PC-3 (cell line): ENCODE data around the gene PTPRN2. TPM values are rescaled to one million over a fixed set of nuclear protein-coding genes. Genes with fewer than 3 reads are reported as not detected.

Source experiments
- ATAC-seq: fragments of 200-7000 bp; cut with Tn5 transposase; 2 replicates; pipeline ENCODE4 v1.9.1; 2020; ENCODE audit warnings: mild to moderate bottlenecking, moderate library complexity
- BruUV-seq: library from RNA; stranded (reverse); fragments of 400-500 nt; replicated peaks from 2 replicates; lab custom pipeline; 2021; lab: Mats Ljungman, UMichigan
- CTCF ChIA-PET: fragments of 300-600 bp; sonication (Branson Sonifier 250); formaldehyde crosslinking; loops from one replicate; lab custom pipeline; 2022; ENCODE audit warnings: antibody characterized with exemption; lab: Charles Lee
- POLR2A ChIA-PET: fragments of 300-600 bp; sonication (Branson Sonifier 250); formaldehyde crosslinking; loops from one replicate; lab custom pipeline; 2022; ENCODE audit warnings: antibody characterized with exemption; ENCODE audit not compliant: unreplicated experiment; lab: Charles Lee
- DNase-seq: peaks from one replicate; pipeline ENCODE4 v3.0.0-alpha.2; 2015
- H2AFZ ChIP-seq: fragments of 300-600 bp; sonication (generic); 2 replicates; pipeline ENCODE4 v1.6.0; 2016; ENCODE audit warnings: antibody characterized with exemption, low read length
- H3F3A ChIP-seq: fragments of 300-600 bp; sonication (generic); one replicate; pipeline ENCODE4 v1.6.0; 2017; ENCODE audit warnings: antibody characterized with exemption, low read length, control low read depth, mild to moderate bottlenecking; ENCODE audit not compliant: unreplicated experiment
- H3K27ac ChIP-seq: fragments of 300-600 bp; sonication (generic); 2 replicates; pipeline ENCODE4 v1.5.1; 2016; ENCODE audit warnings: mild to moderate bottlenecking, low read length
- H3K27me3 ChIP-seq: fragments of 300-600 bp; sonication (generic); 2 replicates; pipeline ENCODE4 v1.6.1; 2016; ENCODE audit warnings: low read length, mixed read lengths
- H3K36me3 ChIP-seq: fragments of 300-600 bp; sonication (generic); 2 replicates; pipeline ENCODE4 v1.6.1; 2016; ENCODE audit warnings: low read depth, mixed run types, low read length, mixed read lengths
- H3K4me1 ChIP-seq: fragments of 300-600 bp; sonication (generic); 2 replicates; pipeline ENCODE4 v1.5.1; 2016; ENCODE audit warnings: low read length; ENCODE audit not compliant: insufficient read depth
- H3K4me2 ChIP-seq: fragments of 300-600 bp; sonication (generic); 2 replicates; pipeline ENCODE4 v1.6.0; 2016; ENCODE audit warnings: low read length
- H3K4me3 ChIP-seq: fragments of 300-600 bp; sonication (generic); 2 replicates; pipeline ENCODE4 v1.5.1; 2016; ENCODE audit warnings: mild to moderate bottlenecking, low read length, mixed read lengths
- H3K79me2 ChIP-seq: fragments of 300-600 bp; sonication (generic); 2 replicates; pipeline ENCODE4 v1.6.1; 2017; ENCODE audit warnings: low read length, mixed read lengths
- H3K9ac ChIP-seq: fragments of 300-600 bp; sonication (generic); 2 replicates; pipeline ENCODE4 v1.6.0; 2016; ENCODE audit warnings: mild to moderate bottlenecking, low read length
- H3K9me2 ChIP-seq: fragments of 300-600 bp; sonication (generic); replicated peaks from 2 replicates; pipeline ENCODE4 v1.6.1; 2016; ENCODE audit warnings: mixed run types, low read length, mixed read lengths
- H3K9me3 ChIP-seq: fragments of 300-600 bp; sonication (generic); 2 replicates; pipeline ENCODE4 v1.6.1; 2016; ENCODE audit warnings: low read length, mixed read lengths
- H4K20me1 ChIP-seq: fragments of 300-600 bp; sonication (generic); 2 replicates; pipeline ENCODE4 v1.6.1; 2016; ENCODE audit warnings: low read length, mixed read lengths
- EZH2 ChIP-seq: fragments of 300-600 bp; sonication (generic); IDR thresholded peaks from one replicate; pipeline ENCODE4 v1.6.1; 2017; ENCODE audit warnings: antibody characterized with exemption, mild to moderate bottlenecking, low read length; ENCODE audit not compliant: unreplicated experiment
- EZH2phosphoT487 ChIP-seq: fragments of 300-600 bp; sonication (generic); IDR thresholded peaks from 2 replicates; pipeline ENCODE4 v1.6.1; 2018; ENCODE audit warnings: mild to moderate bottlenecking, antibody characterized with exemption, low read length, borderline replicate concordance
- intact Hi-C: fragments of 100-400 bp; cut with micrococcal nuclease; formaldehyde crosslinking; loops from 2 replicates; pipeline ENCODE4 v1.9.0; 2023
- total RNA-seq: library from RNA; depleted of rRNA; stranded (reverse); fragments of >200 nt; gene quantifications from 2 replicates; pipeline ENCODE4 v1.2.3, GENCODE V29; 2014
- TF ChIP-seq, protein P1 (sequence below): fragments of 300-600 bp; sonication (generic); conservative IDR thresholded peaks from 2 replicates; pipeline ENCODE4 v1.5.1; 2017; ENCODE audit warnings: antibody characterized with exemption, low read depth, mild to moderate bottlenecking, low read length

The PTPRN2 gene
- total RNA-seq, 1 experiment from 2014 or later, result 3.2 TPM

DNA sequence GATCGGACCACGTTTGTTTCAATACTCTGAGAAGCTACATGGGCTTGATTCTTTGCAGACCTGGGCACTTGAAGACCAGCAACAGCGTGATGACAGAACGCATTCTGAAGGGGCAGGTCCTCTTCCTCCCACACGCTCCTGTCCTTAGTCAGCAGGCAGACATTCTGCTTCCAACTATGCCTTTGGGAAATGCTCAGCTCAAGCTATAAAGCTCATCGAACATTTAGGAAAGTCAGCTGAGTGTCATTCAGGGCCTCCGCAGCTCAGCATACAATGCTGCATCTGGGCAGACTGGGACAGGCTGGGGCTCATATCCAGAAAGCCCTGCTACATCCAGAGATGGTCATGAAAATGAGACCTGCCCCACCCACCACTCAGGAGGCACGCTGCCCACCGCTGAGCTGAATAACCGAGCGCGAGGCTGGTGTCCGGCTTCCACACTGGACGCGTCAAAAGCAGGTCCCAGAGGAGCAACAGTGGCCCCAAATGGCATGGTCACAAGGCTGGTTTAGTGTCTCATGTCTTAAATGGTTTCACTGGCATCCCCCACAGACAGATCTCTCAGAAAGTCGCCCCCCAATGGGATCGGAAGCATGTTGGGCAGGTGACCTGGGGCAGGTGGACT, 976.8 kb downstream of the PTPRN2 start:
- H3K4me2 ChIP-seq, result no peak overlapping the region
- H3K36me3 ChIP-seq, result no peaks in the 10 kb centered on the region
- BruUV-seq, result TSS peak; percentile 3
- no peaks in the 10 kb centered on the region for H3F3A ChIP-seq
- POLR2A ChIA-PET, result no interaction called here
- H3K4me3 ChIP-seq, result no peak overlapping the region
- H3K4me1 ChIP-seq, result peaks cover 14% of the 10 kb centered on the region
- no peak for TF ChIP-seq EZH2
- TF ChIP-seq EZH2phosphoT487, result no peak
- TF ChIP-seq, protein P1, sequence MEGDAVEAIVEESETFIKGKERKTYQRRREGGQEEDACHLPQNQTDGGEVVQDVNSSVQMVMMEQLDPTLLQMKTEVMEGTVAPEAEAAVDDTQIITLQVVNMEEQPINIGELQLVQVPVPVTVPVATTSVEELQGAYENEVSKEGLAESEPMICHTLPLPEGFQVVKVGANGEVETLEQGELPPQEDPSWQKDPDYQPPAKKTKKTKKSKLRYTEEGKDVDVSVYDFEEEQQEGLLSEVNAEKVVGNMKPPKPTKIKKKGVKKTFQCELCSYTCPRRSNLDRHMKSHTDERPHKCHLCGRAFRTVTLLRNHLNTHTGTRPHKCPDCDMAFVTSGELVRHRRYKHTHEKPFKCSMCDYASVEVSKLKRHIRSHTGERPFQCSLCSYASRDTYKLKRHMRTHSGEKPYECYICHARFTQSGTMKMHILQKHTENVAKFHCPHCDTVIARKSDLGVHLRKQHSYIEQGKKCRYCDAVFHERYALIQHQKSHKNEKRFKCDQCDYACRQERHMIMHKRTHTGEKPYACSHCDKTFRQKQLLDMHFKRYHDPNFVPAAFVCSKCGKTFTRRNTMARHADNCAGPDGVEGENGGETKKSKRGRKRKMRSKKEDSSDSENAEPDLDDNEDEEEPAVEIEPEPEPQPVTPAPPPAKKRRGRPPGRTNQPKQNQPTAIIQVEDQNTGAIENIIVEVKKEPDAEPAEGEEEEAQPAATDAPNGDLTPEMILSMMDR, result no peak
- CTCF ChIA-PET, result interaction anchor here (0.6 kb wide), 1 partner anchor 56 kb away, joined by 4 read pairs; no protein-coding TSS in a partner anchor
- H3K27ac ChIP-seq, result no peak overlapping the region
- intact Hi-C loops, result loop anchor here (5.0 kb wide), 1 partner anchor 198 kb away; no protein-coding TSS in a partner anchor
- no peaks in the 10 kb centered on the region for H3K27me3 ChIP-seq
- DNase-seq, result no peak
- H3K9ac ChIP-seq, result no peak overlapping the region
- no peak overlapping the region for H2AFZ ChIP-seq
- no peaks in the 10 kb centered on the region for H4K20me1 ChIP-seq
- no peak for ATAC-seq
- H3K9me3 ChIP-seq, result no peaks in the 10 kb centered on the region
- H3K79me2 ChIP-seq, result no peaks in the 10 kb centered on the region
- H3K9me2 ChIP-seq, result no peaks in the 10 kb centered on the region

GRCh38 chr7:157609932-157610640, 977.5 kb downstream of the PTPRN2 start:
- DNase-seq (no peak), ATAC-seq (no peak)
- Histone ChIP-seq H3K9ac (no peak overlapping the region), H3K27me3 (no peaks in the 10 kb centered on the region), H3K9me3 (no peaks in the 10 kb centered on the region), H3K4me3 (no peak overlapping the region), H2AFZ (no peak overlapping the region), H3K27ac (no peak overlapping the region), H3K9me2 (no peaks in the 10 kb centered on the region), H3K4me2 (no peak overlapping the region), H4K20me1 (no peaks in the 10 kb centered on the region), H3K36me3 (no peaks in the 10 kb centered on the region), H3F3A (no peaks in the 10 kb centered on the region), H3K4me1 (peaks cover 14% of the 10 kb centered on the region), H3K79me2 (no peaks in the 10 kb centered on the region)
- no TSS peak for BruUV-seq
- TF ChIP-seq EZH2, result no peak
- TF ChIP-seq, protein P1, result no peak
- TF ChIP-seq EZH2phosphoT487, result no peak
- ChIA-PET CTCF (interaction anchor here (0.6 kb wide), 1 partner anchor 55 kb away, joined by 4 read pairs; no protein-coding TSS in a partner anchor), POLR2A (no interaction called here)
- intact Hi-C loops, result loop anchor here (5.0 kb wide), 1 partner anchor 198 kb away; no protein-coding TSS in a partner anchor
